C4-2B (cell line): ENCODE data around the gene ABHD14A.

ENCODE experiments used
- ZFX ChIP-seq: fragments of 450-650 bp; IDR thresholded peaks from 2 replicates; pipeline ENCODE4 v1.6.1; 2017
- TF ChIP-seq, protein P1 (sequence below): fragments of 450-650 bp; conservative IDR thresholded peaks from 2 replicates; pipeline ENCODE4 v1.5.1; 2017; ENCODE audit warnings: mild to moderate bottlenecking

DNA sequence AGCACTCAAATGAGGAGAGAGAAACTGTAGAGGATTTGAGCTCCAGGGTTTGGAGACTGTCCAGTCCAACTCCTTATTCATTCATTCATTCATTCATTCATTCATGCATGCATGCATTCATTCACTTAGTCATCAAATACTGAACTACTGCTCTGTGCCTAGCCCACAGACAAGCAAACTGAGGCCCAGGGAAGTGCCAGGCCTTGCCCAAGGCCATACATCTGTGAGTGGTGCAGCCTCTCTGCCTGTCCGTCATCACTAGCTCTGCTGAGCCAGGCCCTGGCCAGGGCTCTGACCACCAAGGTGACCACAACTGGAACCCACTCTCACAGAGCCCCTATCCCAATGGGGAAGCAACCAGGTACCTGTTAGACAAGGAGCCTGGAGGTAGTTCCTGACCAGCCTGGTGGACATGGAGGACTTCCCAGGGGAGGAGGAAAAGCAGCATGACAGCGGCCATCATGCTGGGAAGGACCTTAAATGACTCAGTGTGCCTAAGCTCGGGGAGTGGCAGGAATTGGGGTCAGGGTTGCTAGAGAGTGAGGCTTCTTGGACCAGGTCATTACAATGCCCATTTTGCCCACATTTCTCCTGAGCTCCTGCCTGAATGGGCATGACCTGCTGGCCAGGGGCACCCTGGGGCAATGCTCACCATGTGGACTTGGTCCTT, 48.4 kb downstream of the ABHD14A start:
- TF ChIP-seq, protein P1, sequence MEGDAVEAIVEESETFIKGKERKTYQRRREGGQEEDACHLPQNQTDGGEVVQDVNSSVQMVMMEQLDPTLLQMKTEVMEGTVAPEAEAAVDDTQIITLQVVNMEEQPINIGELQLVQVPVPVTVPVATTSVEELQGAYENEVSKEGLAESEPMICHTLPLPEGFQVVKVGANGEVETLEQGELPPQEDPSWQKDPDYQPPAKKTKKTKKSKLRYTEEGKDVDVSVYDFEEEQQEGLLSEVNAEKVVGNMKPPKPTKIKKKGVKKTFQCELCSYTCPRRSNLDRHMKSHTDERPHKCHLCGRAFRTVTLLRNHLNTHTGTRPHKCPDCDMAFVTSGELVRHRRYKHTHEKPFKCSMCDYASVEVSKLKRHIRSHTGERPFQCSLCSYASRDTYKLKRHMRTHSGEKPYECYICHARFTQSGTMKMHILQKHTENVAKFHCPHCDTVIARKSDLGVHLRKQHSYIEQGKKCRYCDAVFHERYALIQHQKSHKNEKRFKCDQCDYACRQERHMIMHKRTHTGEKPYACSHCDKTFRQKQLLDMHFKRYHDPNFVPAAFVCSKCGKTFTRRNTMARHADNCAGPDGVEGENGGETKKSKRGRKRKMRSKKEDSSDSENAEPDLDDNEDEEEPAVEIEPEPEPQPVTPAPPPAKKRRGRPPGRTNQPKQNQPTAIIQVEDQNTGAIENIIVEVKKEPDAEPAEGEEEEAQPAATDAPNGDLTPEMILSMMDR, result no peak
- no peak for TF ChIP-seq ZFX
